HEK293T (cell line): Measurements from ENCODE around the gene KCNT1.

Experiments
- ARNT ChIP-seq: fragments of 450-650 bp; IDR thresholded peaks from 2 replicates; pipeline ENCODE4 v1.6.1; 2017; ENCODE audit warnings: mild to moderate bottlenecking
- BHLHE40 ChIP-seq: fragments of 450-650 bp; IDR thresholded peaks from 2 replicates; pipeline ENCODE4 v1.6.1; 2016; ENCODE audit warnings: mild to moderate bottlenecking, moderate library complexity, borderline replicate concordance
- FOXK2 ChIP-seq: fragments of 450-650 bp; IDR thresholded peaks from 2 replicates; pipeline ENCODE4 v1.6.1; 2016; ENCODE audit warnings: mild to moderate bottlenecking
- HDGF ChIP-seq: fragments of 450-650 bp; IDR thresholded peaks from 2 replicates; pipeline ENCODE4 v1.6.1; 2017; ENCODE audit warnings: antibody characterized with exemption, borderline replicate concordance
- SUZ12 ChIP-seq: fragments of 450-650 bp; IDR thresholded peaks from 2 replicates; pipeline ENCODE4 v1.6.1; 2016; ENCODE audit warnings: mild to moderate bottlenecking

GRCh38 chr9:135786146-135786690 is 84.2 kb downstream of the KCNT1 start:
- TF ChIP-seq BHLHE40 (no peak), ARNT (no peak), FOXK2 (no peak), SUZ12 (no peak), HDGF (no peak)
